ENCODE measurements around the gene SEC14L3.

Gene SEC14L3

DNA sequence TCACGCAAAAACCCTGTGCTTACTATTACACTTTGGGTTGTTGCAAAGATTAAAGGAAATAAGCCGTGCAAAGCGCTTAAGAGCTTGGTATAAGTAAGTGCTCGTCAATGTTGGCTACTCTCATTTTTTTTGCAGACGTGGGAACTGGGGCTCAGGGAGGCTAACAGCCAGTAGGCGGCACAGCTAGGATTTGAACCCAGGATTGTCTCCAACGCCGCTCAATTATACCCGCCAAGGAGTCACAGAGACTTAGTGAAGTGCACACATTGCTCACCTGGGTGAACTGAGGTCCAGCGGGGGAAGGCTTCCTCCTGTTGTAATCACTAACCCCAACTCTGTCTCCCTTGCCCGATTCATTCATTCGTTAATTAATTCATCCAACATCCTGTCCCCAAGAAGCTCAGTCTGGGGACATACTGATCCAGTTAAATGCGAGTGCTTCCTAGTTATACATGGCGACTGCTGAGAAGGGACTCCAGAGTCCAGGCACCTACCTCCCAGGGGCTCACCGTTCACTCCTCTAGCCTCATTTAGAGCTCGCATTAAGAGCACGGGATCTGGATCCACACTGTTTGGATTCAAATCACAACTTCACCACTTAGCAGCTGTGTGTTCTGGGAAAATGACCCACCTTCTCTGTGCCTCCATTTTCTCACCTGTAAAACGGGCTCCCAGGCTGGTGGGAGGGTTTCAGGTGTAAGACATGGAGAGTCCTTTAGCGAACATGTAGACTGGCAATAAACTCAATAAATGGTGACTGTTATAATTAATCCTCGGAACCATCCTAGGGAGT lies 47.1 kb downstream of the SEC14L3 start:
- peak overlapping the region; percentile 70 for H3K4me3 ChIP-seq (ENCODE audit: low read depth, low read length)
- DNase-seq (ENCODE audit: low read depth) = no peak
- TF ChIP-seq, protein P1, sequence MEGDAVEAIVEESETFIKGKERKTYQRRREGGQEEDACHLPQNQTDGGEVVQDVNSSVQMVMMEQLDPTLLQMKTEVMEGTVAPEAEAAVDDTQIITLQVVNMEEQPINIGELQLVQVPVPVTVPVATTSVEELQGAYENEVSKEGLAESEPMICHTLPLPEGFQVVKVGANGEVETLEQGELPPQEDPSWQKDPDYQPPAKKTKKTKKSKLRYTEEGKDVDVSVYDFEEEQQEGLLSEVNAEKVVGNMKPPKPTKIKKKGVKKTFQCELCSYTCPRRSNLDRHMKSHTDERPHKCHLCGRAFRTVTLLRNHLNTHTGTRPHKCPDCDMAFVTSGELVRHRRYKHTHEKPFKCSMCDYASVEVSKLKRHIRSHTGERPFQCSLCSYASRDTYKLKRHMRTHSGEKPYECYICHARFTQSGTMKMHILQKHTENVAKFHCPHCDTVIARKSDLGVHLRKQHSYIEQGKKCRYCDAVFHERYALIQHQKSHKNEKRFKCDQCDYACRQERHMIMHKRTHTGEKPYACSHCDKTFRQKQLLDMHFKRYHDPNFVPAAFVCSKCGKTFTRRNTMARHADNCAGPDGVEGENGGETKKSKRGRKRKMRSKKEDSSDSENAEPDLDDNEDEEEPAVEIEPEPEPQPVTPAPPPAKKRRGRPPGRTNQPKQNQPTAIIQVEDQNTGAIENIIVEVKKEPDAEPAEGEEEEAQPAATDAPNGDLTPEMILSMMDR (conservative IDR thresholded peaks at IDR 0.05; ENCODE audit: low read depth, low read length) = peak; percentile 34

DNA sequence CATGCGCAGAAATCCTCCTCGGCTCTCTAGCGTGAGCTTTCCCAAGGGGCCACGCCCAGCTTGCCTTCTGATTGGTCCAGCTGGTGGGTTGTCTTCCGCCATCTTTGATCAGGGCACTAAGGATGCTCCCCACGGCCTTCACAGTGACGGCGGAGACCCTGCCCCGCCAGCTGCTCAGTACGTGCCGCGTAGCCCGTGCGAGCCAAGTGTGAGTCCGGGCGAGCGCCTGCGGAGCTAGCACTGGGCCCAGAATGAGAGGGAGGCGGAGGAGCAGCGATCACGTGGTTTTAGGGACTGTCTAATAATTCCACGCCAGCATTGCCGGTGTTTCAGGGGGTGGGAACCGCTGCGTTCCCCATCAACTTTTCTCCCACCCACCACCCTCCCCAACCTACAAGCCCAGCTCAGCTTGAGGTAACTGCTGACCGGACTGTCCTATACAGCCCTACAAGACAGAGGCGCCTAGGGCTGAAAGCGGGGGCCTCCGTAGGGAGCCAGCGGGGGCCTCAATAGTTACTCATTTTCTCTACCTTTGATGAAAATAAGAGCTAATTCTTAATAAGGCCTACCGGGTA lies 47.8 kb downstream of the SEC14L3 start:
- H3K4me3 ChIP-seq (ENCODE audit: low read depth, low read length) = peak overlapping the region; percentile 70
- TF ChIP-seq, protein P1 (conservative IDR thresholded peaks at IDR 0.05; ENCODE audit: low read depth, low read length) = no peak
- peak; percentile 100 for DNase-seq (ENCODE audit: low read depth)

DNA sequence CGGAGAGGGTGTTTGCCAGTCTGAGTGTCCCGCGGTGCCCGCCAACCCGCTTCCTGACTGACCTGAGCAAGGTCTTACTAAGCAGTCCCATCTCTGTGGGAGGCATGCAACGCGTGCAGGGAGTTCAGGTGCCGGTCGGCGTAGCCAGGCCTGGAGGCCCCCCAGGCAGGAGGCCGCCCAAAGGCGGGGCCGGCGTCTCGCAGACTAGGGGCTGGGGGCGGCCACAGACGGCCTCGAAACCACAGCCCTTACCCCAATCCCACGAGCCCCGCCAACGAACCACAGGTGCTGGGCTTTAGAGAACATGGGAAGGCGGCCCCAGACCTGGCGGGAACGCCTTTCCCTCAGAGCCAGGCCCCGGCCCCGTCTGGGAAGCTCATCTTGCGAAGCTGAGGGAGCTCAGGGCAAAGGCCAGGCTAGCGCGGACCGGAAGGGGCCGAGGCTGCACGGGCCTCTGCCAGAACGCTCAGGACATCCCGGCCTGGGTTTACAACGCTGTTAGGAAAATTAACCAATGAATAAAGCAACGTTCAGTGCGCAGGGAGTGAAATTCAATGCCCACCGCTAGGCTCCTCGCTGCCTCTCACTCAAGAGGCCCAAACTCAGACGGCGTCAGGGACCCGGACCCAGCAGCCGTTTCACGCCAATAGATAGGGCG lies 48.4 kb downstream of the SEC14L3 start:
- TF ChIP-seq, protein P1 (conservative IDR thresholded peaks at IDR 0.05; ENCODE audit: low read depth, low read length) = peak; percentile 17
- DNase-seq (ENCODE audit: low read depth) = peak; percentile 84
- peak overlapping the region; percentile 70 for H3K4me3 ChIP-seq (ENCODE audit: low read depth, low read length)

DNA sequence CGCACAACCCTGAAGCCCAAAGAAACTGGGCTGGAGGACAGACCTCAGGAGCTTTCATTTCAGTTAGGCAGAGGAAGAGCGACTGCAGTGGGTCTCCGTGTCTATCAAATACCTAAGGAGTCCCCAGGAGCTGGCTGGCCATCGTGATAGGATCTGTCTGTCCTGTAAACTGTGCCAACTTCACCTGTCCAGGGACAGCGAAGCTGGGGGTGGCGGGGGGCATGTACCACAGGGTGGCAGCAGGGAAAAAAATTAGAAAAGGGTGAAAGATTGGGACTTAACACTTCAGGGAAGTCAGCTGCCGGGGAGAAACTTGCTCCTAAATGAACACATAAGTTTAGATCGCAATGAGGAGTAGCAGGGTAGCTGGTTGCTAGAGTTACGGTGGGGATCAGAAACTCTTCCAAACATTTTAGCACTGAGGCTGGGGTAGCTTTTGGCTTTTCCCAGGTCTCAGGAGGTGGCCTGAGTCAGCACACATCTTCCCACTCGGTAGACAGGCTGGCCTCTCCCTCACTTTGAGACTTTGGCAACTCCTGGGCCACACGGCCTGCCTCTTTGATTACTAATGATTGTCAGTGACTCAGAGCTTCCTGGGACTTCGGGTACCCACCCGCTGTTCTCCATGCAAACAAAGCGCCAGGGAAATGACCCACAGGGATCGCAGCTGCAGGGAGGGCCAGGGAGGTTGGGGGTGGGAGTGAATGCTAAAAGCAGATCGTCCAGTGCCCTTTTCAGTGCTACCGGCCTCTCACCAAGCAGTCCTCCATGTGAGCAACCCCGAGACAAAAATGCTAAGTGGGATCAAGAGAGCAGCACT lies 49.1 kb downstream of the SEC14L3 start:
- DNase-seq (ENCODE audit: low read depth) = peak; percentile 95
- peak overlapping the region; percentile 70 for H3K4me3 ChIP-seq (ENCODE audit: low read depth, low read length)
- TF ChIP-seq, protein P1 (conservative IDR thresholded peaks at IDR 0.05; ENCODE audit: low read depth, low read length) = no peak

DNA sequence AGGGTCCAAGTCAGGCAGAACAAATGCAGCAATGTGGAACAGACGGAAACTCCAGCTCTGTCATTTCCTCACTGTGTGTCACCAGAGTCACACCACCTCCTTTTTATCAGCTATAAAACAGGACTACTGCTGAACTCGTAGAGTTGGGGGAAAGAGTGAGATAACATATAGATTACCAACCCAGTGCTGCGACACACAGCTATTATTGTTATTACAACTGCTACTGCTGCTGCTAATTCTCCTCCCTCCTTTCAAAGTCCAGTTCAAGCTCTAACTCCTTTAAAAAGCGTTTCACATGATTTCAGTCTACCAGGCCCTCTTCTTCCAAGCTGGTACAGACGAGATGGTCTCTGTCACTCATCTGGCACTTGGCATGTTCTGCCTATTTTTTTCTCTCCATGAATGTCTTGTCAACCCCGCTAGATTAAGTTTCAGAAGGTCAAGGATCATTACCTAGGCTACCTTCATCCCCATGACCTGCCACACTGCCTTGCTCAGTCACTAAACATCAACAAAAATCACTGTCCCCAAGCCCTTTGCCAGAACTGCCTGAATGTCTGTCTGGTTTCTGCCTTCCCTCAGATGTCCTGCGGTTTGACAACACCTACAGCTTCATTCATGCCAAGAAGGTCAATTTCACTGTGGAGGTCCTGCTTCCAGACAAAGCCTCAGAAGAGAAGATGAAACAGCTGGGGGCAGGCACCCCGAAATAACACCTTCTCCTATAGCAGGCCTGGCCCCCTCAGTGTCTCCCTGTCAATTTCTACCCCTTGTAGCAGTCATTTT lies 49.9 kb downstream of the SEC14L3 start:
- no peak overlapping the region for H3K4me3 ChIP-seq (ENCODE audit: low read depth, low read length)
- TF ChIP-seq, protein P1 (conservative IDR thresholded peaks at IDR 0.05; ENCODE audit: low read depth, low read length) = no peak
- peak; percentile 28 for DNase-seq (ENCODE audit: low read depth)
